CD14-positive monocyte (primary cell): ENCODE measurements around the gene SLC39A7. TPM values are rescaled to one million over a fixed set of nuclear protein-coding genes. Genes with fewer than 3 reads are reported as not detected.

Source experiments
- DNase-seq, 3 donors: peaks; one replicate each; pipeline ENCODE4 v3.0.0-alpha.2; 2011 to 2022
- H2AFZ ChIP-seq: 2 replicates; pipeline ENCODE4 v1.6.0; 2012; ENCODE audit warnings: mild to moderate bottlenecking, low read depth, low read length, inconsistent platforms; ENCODE audit not compliant: insufficient read depth, poor library complexity, severe bottlenecking
- H3K27ac ChIP-seq, 2 donors: 1 replicate in 1 of 2; 2 replicates in 1 of 2; pipeline ENCODE4 v1.5.1; 2012 to 2013; ENCODE audit warnings: low read length in 2 of 2, control low read depth in 1 of 2, inconsistent platforms in 1 of 2, low read depth in 1 of 2, mild to moderate bottlenecking in 1 of 2
- H3K27me3 ChIP-seq, 2 donors: one replicate each; pipeline versions ENCODE4 v1.6.0 to v1.6.1; 2011 to 2013; ENCODE audit warnings: low read length in 2 of 2; ENCODE audit not compliant: control insufficient read depth in 2 of 2, insufficient read depth in 2 of 2
- H3K36me3 ChIP-seq, 2 donors: replicated peaks in 1 of 2; 1 replicate in 1 of 2; 2 replicates in 1 of 2; pipeline versions ENCODE4 v1.5.1 to v1.6.1; 2012 to 2013; ENCODE audit warnings: low read length in 2 of 2, control low read depth in 1 of 2, inconsistent platforms in 1 of 2, mild to moderate bottlenecking in 1 of 2; ENCODE audit not compliant: insufficient read depth in 2 of 2, control insufficient read depth in 1 of 2
- H3K4me1 ChIP-seq, 2 donors: 1 replicate in 1 of 2; 2 replicates in 1 of 2; pipeline versions ENCODE4 v1.5.1 to v1.6.1; 2012 to 2013; ENCODE audit warnings: low read length in 2 of 2, control low read depth in 1 of 2, inconsistent platforms in 1 of 2, mild to moderate bottlenecking in 1 of 2, moderate library complexity in 1 of 2; ENCODE audit not compliant: insufficient read depth in 2 of 2, control insufficient read depth in 1 of 2
- H3K4me2 ChIP-seq: replicated peaks from 2 replicates; pipeline ENCODE3; 2012; ENCODE audit warnings: low read length, moderate library complexity, mild to moderate bottlenecking; ENCODE audit not compliant: poor library complexity, severe bottlenecking; ENCODE audit errors: extremely low read depth
- H3K4me3 ChIP-seq, 3 experiments: fragments of 200-600 bp in 1 of 3; sonication (generic) in 1 of 3; replicated peaks in 1 of 3; 1 replicate in 2 of 3; 2 replicates in 1 of 3; pipeline ENCODE4 v1.5.1; 2011 to 2013; ENCODE audit warnings: low read length in 3 of 3, mild to moderate bottlenecking in 3 of 3, control low read depth in 2 of 3, low read depth in 2 of 3, inconsistent platforms in 1 of 3, moderate library complexity in 1 of 3
- H3K79me2 ChIP-seq: 2 replicates; pipeline ENCODE4 v1.6.0; 2012; ENCODE audit warnings: mild to moderate bottlenecking, control low read depth, inconsistent platforms, low read length, moderate library complexity; ENCODE audit not compliant: insufficient read depth
- H3K9ac ChIP-seq: 2 replicates; pipeline ENCODE4 v1.6.0; 2017; ENCODE audit warnings: low read length, mild to moderate bottlenecking; ENCODE audit not compliant: insufficient read depth, poor library complexity, severe bottlenecking
- H3K9me3 ChIP-seq, 2 donors: replicated peaks in 1 of 2; 1 replicate in 1 of 2; 2 replicates in 1 of 2; pipeline versions ENCODE4 v1.5.1 to v1.6.1; 2012 to 2013; ENCODE audit warnings: low read length in 2 of 2, control low read depth in 1 of 2; ENCODE audit not compliant: control insufficient read depth in 1 of 2, insufficient read depth in 1 of 2
- H4K20me1 ChIP-seq: 2 replicates; pipeline ENCODE4 v1.6.0; 2012; ENCODE audit warnings: mild to moderate bottlenecking, low read length, control low read depth, moderate library complexity; ENCODE audit not compliant: insufficient read depth
- H3K27ac Mint-ChIP-seq, 7 donors: one replicate each; pipeline ENCODE4 v1.8.0; 2020; ENCODE audit warnings: mild to moderate bottlenecking in 7 of 7, mixed read lengths in 7 of 7, moderate library complexity in 6 of 7, inconsistent platforms in 2 of 7
- H3K27me3 Mint-ChIP-seq, 3 donors: one replicate each; pipeline ENCODE4 v1.8.0; 2021 to 2022; ENCODE audit warnings: low read depth in 3 of 3, mild to moderate bottlenecking in 3 of 3, mixed read lengths in 3 of 3, moderate library complexity in 3 of 3, inconsistent platforms in 1 of 3
- H3K36me3 Mint-ChIP-seq, 2 donors: one replicate each; pipeline ENCODE4 v1.8.0; 2020; ENCODE audit warnings: mixed read lengths in 2 of 2, inconsistent platforms in 1 of 2, mild to moderate bottlenecking in 1 of 2
- H3K4me1 Mint-ChIP-seq: one replicate; pipeline ENCODE4 v1.8.0; 2020; ENCODE audit warnings: mild to moderate bottlenecking, mixed read lengths
- H3K4me3 Mint-ChIP-seq, 2 donors: one replicate each; pipeline ENCODE4 v1.8.0; 2020; ENCODE audit warnings: mild to moderate bottlenecking in 2 of 2, mixed read lengths in 2 of 2, moderate library complexity in 1 of 2
- H3K9me3 Mint-ChIP-seq, 7 donors: one replicate each; pipeline ENCODE4 v1.8.0; 2020 to 2022; ENCODE audit warnings: mixed read lengths in 7 of 7, mild to moderate bottlenecking in 6 of 7, moderate library complexity in 6 of 7, inconsistent platforms in 2 of 7
- CTCF ChIP-seq: fragments of 200-600 bp; IDR thresholded peaks from one replicate; pipeline ENCODE4 v1.8.0; 2022; ENCODE audit warnings: antibody characterized with exemption, mild to moderate bottlenecking
- WGBS: methylation state at CpG from one replicate; pipeline ENCODE4 v1.1.5; 2013; ENCODE audit warnings: missing lambda C conversion rate; ENCODE audit not compliant: insufficient coverage; 5-methylcytosine and 5-hydroxymethylcytosine counted together
- intact Hi-C, 2 donors: fragments of 100-400 bp; cut with micrococcal nuclease; formaldehyde crosslinking; loops; one replicate each; pipeline versions ENCODE4 v1.15.0 to v1.15.1; 2023
- polyA plus RNA-seq, 3 donors: library from polyadenylated mRNA; depleted of rRNA in 1 of 3; unstranded in 2 of 3; stranded (reverse) in 1 of 3; fragments of 300-500 nt in 2 of 3; fragments of >200 nt in 1 of 3; fragmentation: Illumina TruSeq in 2 of 3; gene quantifications; 1 replicate in 2 of 3; 2 replicates in 1 of 3; pipeline ENCODE4 v1.2.3, GENCODE V29; 2012 to 2021

The SLC39A7 gene
- polyA plus RNA-seq, 3 donors, result 14.5 to 32.7 (median 17.7) TPM

- H3K79me2 ChIP-seq, result peaks cover 14% of the 10 kb centered on the region
- peaks cover 23 to 43% of the 10 kb centered on the region in 2 donors for H3K27me3 ChIP-seq
- 95% methylated on average over 3 of the region's 8 CpGs for WGBS
- no peak for TF ChIP-seq CTCF
- Mint-ChIP-seq H3K4me1 (peaks cover 42% of the 10 kb centered on the region), H3K36me3 (peaks cover 43 to 48% of the 10 kb centered on the region in 2 donors), H3K4me3 (peak overlapping the region in 1 of 2 donors; percentile 36), H3K27me3 (peaks cover 32 to 44% (median 37%) of the 10 kb centered on the region in 3 donors), H3K9me3 (peaks cover 0 to 13% (median 3%) of the 10 kb centered on the region in 7 donors), H3K27ac (no peak overlapping the region)
- intact Hi-C loops, result loop anchor here in 1 of 2 donors (10.0 kb wide), 1 partner anchor 50 kb away; no protein-coding TSS in a partner anchor
- no peak overlapping the region for H3K27ac ChIP-seq
- H3K36me3 ChIP-seq, result peaks cover 37 to 40% of the 10 kb centered on the region in 2 donors
- H2AFZ ChIP-seq, result no peak overlapping the region
- H3K4me2 ChIP-seq, result no peak overlapping the region
- peaks cover 20 to 25% of the 10 kb centered on the region in 2 donors for H3K4me1 ChIP-seq
- H3K4me3 ChIP-seq, result no peak overlapping the region
- no peak overlapping the region for H3K9ac ChIP-seq
- no peak for DNase-seq
- H3K9me3 ChIP-seq, result no peaks in the 10 kb centered on the region
- peaks cover 61% of the 10 kb centered on the region for H4K20me1 ChIP-seq
These were observed 6.2 kb upstream of the SLC39A7 start for GRCh38 chr6:33194431-33194979.

GRCh38 chr6:33195304-33196165 is 5.1 kb upstream of the SLC39A7 start:
- 93% methylated on average over 11 of the region's 15 CpGs for WGBS
- Histone ChIP-seq H3K27ac (no peak overlapping the region), H3K4me2 (no peak overlapping the region), H4K20me1 (peaks cover 64% of the 10 kb centered on the region), H3K27me3 (peaks cover 21 to 33% of the 10 kb centered on the region in 2 donors), H3K79me2 (peaks cover 23% of the 10 kb centered on the region), H3K9me3 (no peaks in the 10 kb centered on the region), H3K4me1 (peaks cover 25 to 29% of the 10 kb centered on the region in 2 donors), H3K9ac (no peak overlapping the region), H2AFZ (no peak overlapping the region), H3K36me3 (peaks cover 37 to 40% of the 10 kb centered on the region in 2 donors), H3K4me3 (no peak overlapping the region)
- Mint-ChIP-seq H3K4me3 (peak overlapping the region in 1 of 2 donors; percentile 50), H3K27me3 (peaks cover 25 to 34% (median 31%) of the 10 kb centered on the region in 3 donors), H3K9me3 (peaks cover 0 to 13% (median 2%) of the 10 kb centered on the region in 7 donors), H3K27ac (peak overlapping the region in 1 of 7 donors; percentile 75), H3K4me1 (peaks cover 46% of the 10 kb centered on the region), H3K36me3 (peaks cover 43 to 48% of the 10 kb centered on the region in 2 donors)
- intact Hi-C loops, result loop anchor here in 1 of 2 donors (10.0 kb wide), 1 partner anchor 49 kb away; no protein-coding TSS in a partner anchor
- no peak for TF ChIP-seq CTCF
- DNase-seq, result no peak
